Right renal cortex interstitium (tissue), 3 donors: ENCODE data around the gene CFAP44. TPM values are rescaled to one million over a fixed set of nuclear protein-coding genes. Genes with fewer than 3 reads are reported as not detected.

Source experiments
- polyA plus RNA-seq, 3 donors: library from polyadenylated mRNA; unstranded; fragments of 120-200 nt; gene quantifications; one replicate each; pipeline ENCODE4 v1.2.1, GENCODE V29; 2013; ENCODE audit not compliant: insufficient read length in 3 of 3

Gene CFAP44
- polyA plus RNA-seq, 3 donors: 16.2 to 17.7 (median 17.0) TPM

Other genes starting within 250 kb of the CFAP44 start
- 10 to 100 TPM; 18.9 to 24.0 (median 23.9) TPM for gene BOC, start 229.9 kb downstream of the CFAP44 start, polyA plus RNA-seq
- 10 to 100 TPM; 26.6 to 28.8 (median 27.5) TPM for gene SPICE1, start 73.7 kb upstream of the CFAP44 start, polyA plus RNA-seq
- 1 to 10 TPM; 2.2 to 3.0 (median 2.6) TPM for gene SIDT1, start 91.1 kb upstream of the CFAP44 start, polyA plus RNA-seq